Measurements from ENCODE around the gene PLA1A.

- no peak for TF ChIP-seq CTCF (conservative IDR thresholded peaks at IDR 0.05; ENCODE audit: low read depth, low read length)
- no peak for TF ChIP-seq EZH2 (IDR thresholded peaks at IDR 0.05; ENCODE audit: borderline replicate concordance, low read depth, low read length, poor library complexity, severe bottlenecking)
Observed at GRCh38 chr3:119588112-119588511, 9.6 kb upstream of the PLA1A start.

Data from A673 (cell line).